Activated T-helper 2 cell treated with anti-CD3 and anti-CD28 coated beads, Interferon-gamma antibody, Interleukin-2, Interleukin-4, amounts not matched to agents 10 μg/mL and 5 μg/mL and 100 μg/mL, durations not matched to agents 14 hours and 24 hours and 36 hours (primary cell): ENCODE data around the gene NADK2. TPM values are rescaled to one million over a fixed set of nuclear protein-coding genes. Genes with fewer than 3 reads are reported as not detected.
A peak's percentile ranks its signal among the peaks of the same experiment; 100 is the strongest.

Experiments used
- DNase-seq: peaks from one replicate; pipeline ENCODE4 v3.0.0; 2021; ENCODE audit warnings: low spot score
- H3K27ac Mint-ChIP-seq: one replicate; pipeline ENCODE4 v1.8.0; 2021; ENCODE audit warnings: mixed read lengths
- H3K27me3 Mint-ChIP-seq: one replicate; pipeline ENCODE4 v1.8.0; 2021; ENCODE audit warnings: low read depth, mixed read lengths
- H3K36me3 Mint-ChIP-seq: one replicate; pipeline ENCODE4 v1.8.0; 2021; ENCODE audit warnings: low read depth, mixed read lengths
- H3K4me1 Mint-ChIP-seq: one replicate; pipeline ENCODE4 v1.8.0; 2021; ENCODE audit warnings: low read depth, mixed read lengths
- H3K4me3 Mint-ChIP-seq: one replicate; pipeline ENCODE4 v1.8.0; 2021; ENCODE audit warnings: low read depth, mild to moderate bottlenecking, moderate library complexity, mixed read lengths
- H3K9me3 Mint-ChIP-seq: one replicate; pipeline ENCODE4 v1.8.0; 2021; ENCODE audit warnings: mixed read lengths
- intact Hi-C: fragments of 100-400 bp; cut with micrococcal nuclease; formaldehyde crosslinking; loops from one replicate; pipeline ENCODE4 v1.15.1; 2023
- total RNA-seq: library from RNA; stranded (reverse); gene quantifications from 2 replicates; pipeline ENCODE4 v1.2.3, GENCODE V29; 2022

The NADK2 gene
- total RNA-seq, 1 donor from 2014 or later = 19.4 TPM

DNA sequence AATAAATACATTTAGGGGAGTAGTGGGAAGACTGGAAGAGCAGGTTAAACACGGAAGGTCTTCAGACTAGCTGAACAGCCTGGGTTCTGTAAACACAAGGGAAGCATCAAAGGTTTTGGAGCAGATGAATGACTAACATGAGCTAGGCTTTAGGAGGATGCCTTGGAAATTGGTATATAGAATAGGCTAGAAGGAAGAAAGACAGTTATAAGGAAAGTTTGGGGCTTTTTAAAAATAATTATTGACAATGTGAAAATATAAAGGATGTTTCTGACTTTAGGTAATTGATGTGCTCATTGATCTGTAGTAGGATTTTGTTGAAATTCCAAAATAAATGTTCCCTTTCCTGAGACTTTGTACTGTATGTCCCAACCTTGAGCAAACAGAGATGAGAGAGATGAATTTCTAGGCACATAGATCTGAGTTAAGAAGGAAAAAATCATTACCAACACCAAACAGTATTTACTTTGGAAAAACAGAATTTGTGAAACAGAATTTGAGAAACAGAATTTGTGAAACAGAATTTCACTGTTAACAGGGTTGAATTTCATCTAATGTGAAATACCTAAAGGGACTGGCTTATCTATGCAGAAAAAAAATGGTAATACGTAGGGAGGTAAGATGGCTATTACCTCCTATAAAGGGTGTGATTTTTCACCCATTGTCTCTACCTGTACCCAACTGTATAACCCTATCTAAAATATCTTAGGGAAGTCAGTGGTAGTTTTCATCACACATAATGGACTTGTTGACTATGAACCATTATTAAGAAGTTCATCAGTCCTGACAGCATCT is 61.0 kb downstream of the NADK2 start:
- Mint-ChIP-seq H3K4me3 (no peak overlapping the region), H3K27ac (no peak overlapping the region), H3K9me3 (no peaks in the 10 kb centered on the region), H3K36me3 (peaks cover 73% of the 10 kb centered on the region), H3K27me3 (no peaks in the 10 kb centered on the region), H3K4me1 (no peaks in the 10 kb centered on the region)
- intact Hi-C loops = no loop called here
- DNase-seq = no peak

DNA sequence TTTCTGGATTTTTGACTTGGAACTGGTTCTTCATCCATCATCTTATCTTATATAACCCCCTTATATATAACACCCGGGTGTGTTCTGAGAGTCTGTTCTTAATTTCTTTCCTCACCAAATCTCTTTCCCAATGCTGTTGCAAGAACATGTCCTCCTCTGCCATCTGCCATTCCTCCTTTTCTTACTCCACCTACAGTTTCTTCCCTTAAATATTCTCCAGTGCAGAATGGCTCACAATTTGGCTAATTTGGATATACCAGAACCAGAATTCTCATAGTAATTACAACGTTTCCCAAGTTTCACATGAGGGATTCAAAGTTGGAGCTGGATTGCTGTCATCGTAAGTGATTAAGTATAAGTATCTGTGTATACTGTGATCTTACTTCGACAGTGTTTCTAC is 61.8 kb downstream of the NADK2 start:
- no peak for DNase-seq
- H3K27me3 Mint-ChIP-seq = no peaks in the 10 kb centered on the region
- H3K27ac Mint-ChIP-seq = no peak overlapping the region
- H3K4me1 Mint-ChIP-seq = peaks cover 1% of the 10 kb centered on the region
- H3K36me3 Mint-ChIP-seq = peaks cover 70% of the 10 kb centered on the region
- intact Hi-C loops = no loop called here
- H3K4me3 Mint-ChIP-seq = no peak overlapping the region
- H3K9me3 Mint-ChIP-seq = no peaks in the 10 kb centered on the region

DNA sequence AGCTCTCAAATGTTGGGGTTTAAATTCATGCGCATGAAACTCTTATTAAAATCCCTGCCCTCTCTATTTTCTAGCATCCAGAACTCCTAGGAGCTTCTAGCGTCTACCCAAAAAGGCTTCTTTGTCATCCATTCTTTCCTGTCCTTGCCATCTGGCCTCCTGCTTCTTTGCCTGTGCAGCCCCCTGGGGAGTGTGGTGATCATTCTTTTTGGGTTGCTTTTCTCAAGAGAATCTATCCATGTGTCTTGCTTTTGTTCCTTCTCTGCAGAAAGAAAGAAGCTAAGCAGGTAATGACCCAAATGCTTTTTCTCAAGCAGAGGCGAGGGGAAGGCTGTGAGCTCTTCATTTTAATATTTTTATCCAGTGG is 63.2 kb downstream of the NADK2 start:
- H3K4me3 Mint-ChIP-seq = no peak overlapping the region
- peaks cover 77% of the 10 kb centered on the region for H3K36me3 Mint-ChIP-seq
- intact Hi-C loops = no loop called here
- H3K27me3 Mint-ChIP-seq = no peaks in the 10 kb centered on the region
- no peaks in the 10 kb centered on the region for H3K9me3 Mint-ChIP-seq
- peaks cover 2% of the 10 kb centered on the region for H3K4me1 Mint-ChIP-seq
- DNase-seq = no peak
- no peak overlapping the region for H3K27ac Mint-ChIP-seq

DNA sequence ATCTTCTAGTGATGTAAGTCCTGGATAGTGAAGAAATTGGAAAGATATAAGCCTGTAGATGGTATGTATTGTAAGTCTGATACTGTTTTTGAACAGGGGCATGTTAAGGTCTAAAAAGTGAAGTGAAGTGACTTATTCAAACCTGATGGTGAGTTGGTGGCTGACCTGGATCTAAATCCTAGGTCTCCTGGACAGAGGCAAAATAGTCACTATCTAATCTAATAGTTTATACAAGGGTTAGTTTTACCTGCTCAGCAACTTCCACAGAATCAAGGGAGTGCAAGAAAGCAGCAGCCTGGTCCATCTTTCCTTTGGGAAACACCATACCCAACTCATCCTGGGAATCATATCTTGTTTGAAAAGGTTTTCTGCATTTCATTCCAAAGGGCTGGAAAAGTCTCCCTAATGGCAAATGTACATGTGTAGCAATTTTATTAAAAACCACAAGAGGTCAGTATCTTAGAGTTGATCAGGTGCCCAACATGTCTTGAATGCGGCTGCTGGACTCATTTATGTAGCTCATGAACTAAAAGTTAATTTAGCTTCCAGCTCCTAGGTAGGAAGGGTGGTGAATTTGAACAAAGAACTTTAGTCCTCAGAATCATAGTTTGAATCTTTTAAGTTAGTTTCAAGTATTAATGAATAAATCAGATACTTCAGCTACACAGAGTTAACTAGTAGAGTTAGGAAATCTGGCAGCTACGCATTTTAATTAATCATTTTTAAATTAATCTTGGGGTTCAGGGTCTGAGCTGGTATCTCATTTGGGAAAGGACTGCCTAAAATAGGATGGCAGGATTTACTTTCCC is 63.8 kb downstream of the NADK2 start:
- H3K27me3 Mint-ChIP-seq = no peaks in the 10 kb centered on the region
- peaks cover 80% of the 10 kb centered on the region for H3K36me3 Mint-ChIP-seq
- no peak for DNase-seq
- intact Hi-C loops = no loop called here
- H3K9me3 Mint-ChIP-seq = no peaks in the 10 kb centered on the region
- H3K4me3 Mint-ChIP-seq = no peak overlapping the region
- H3K27ac Mint-ChIP-seq = no peak overlapping the region
- peaks cover 2% of the 10 kb centered on the region for H3K4me1 Mint-ChIP-seq

DNA sequence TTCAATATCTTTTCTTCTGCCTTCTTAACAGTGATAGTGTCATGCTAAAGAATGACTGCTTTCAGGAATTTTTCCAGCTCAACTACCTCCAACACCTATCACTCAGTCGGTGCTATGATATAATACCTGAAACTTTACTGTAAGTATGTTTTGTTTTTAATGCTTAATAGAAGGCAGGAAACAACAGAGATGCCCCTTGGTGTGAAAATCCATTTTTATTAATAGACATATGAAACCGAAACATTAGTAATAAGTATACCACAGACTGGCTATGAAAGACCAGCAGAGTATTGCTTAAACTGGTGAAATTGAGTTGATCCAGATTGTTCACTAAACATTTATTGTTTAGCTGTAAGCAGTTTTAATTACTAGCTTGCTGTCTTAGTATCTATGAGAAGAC is 64.6 kb downstream of the NADK2 start:
- Mint-ChIP-seq H3K9me3 (no peaks in the 10 kb centered on the region), H3K36me3 (peaks cover 79% of the 10 kb centered on the region), H3K4me1 (peaks cover 2% of the 10 kb centered on the region), H3K27me3 (no peaks in the 10 kb centered on the region), H3K4me3 (no peak overlapping the region), H3K27ac (no peak overlapping the region)
- DNase-seq = no peak
- intact Hi-C loops = no loop called here

DNA sequence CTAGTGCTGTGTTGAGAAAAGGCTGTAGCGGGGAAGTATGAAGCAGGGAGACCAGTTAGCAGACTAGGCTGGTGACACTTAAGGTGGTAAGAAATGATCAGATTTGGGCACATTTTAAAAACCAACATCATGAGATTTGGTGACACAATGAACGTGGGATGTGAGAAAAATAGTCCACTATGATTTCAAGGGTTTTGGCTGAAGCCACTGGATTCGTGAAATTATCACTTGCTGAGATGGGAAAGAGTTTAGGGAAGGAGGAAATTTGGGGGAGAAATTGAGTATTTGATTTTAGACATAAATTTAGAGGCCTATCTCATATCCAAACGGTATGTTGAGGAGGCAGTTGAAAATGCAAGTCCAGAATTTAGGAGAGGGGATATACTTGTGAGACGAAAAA is 66.7 kb downstream of the NADK2 start:
- H3K36me3 Mint-ChIP-seq = peaks cover 80% of the 10 kb centered on the region
- no peaks in the 10 kb centered on the region for H3K27me3 Mint-ChIP-seq
- no peaks in the 10 kb centered on the region for H3K9me3 Mint-ChIP-seq
- no peak for DNase-seq
- intact Hi-C loops = no loop called here
- no peak overlapping the region for H3K27ac Mint-ChIP-seq
- no peak overlapping the region for H3K4me3 Mint-ChIP-seq
- H3K4me1 Mint-ChIP-seq = peaks cover 2% of the 10 kb centered on the region

DNA sequence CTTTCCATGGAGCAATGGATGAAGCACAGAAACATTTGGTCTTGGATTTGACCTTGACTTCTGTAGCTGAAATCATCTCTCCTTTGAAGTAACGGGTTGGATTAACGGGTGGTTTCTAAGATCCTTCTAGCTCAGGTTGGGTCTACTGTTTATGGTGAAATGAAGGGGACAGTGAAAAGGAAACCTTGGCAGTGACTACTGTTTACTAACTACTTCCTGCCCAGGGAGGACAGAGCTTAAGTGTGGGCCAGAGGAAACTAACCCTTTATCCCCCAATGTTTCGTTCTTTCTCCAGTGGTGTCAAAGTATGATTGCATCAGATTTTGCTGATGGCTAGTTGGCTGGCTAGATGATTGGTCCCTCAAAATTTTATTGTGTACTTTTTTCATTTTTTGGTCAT is 67.6 kb downstream of the NADK2 start:
- peaks cover 80% of the 10 kb centered on the region for H3K36me3 Mint-ChIP-seq
- intact Hi-C loops = no loop called here
- no peak for DNase-seq
- no peak overlapping the region for H3K4me3 Mint-ChIP-seq
- H3K27ac Mint-ChIP-seq = no peak overlapping the region
- H3K9me3 Mint-ChIP-seq = no peaks in the 10 kb centered on the region
- H3K4me1 Mint-ChIP-seq = peaks cover 3% of the 10 kb centered on the region
- H3K27me3 Mint-ChIP-seq = no peaks in the 10 kb centered on the region

DNA sequence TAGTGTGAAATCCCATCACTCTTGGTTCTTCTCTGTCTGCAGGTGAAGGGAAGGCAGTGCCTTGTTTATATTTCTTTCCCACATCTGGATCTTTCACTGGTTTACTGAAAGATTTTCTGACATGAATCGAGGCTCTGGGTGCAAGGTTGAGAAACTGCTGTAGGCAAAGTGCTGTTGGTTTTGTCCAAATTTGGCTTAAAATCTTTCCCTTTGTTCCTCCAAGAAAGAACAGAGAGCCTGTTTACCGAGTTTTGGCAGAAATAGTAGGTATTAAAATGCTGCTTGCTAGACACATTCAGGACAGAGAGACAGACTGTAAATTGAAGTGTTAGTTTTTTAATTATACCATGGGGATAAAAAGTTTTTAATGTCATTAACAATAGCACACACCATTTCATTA is 68.3 kb downstream of the NADK2 start:
- Mint-ChIP-seq H3K27ac (no peak overlapping the region), H3K27me3 (no peaks in the 10 kb centered on the region), H3K4me3 (no peak overlapping the region), H3K9me3 (no peaks in the 10 kb centered on the region), H3K4me1 (peaks cover 8% of the 10 kb centered on the region), H3K36me3 (peaks cover 84% of the 10 kb centered on the region)
- DNase-seq = no peak
- intact Hi-C loops = no loop called here

DNA sequence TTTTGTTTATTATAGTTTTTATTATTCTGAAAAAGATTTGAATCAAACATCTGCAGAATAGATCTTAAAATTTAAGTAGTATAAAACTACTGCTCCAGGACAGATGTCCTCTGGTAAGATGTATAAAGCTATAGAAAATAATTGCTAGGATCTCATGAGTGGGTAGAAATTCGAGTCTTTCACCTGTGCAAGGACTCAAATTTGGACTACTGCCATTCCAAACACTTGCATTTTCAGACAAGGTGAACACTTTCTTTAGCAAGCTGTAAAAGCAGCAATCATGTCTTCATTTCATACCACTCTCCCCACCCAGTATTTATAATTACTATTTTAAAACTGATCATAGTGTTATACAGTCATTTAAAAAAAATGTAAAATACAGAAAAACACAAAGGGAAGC is 69.1 kb downstream of the NADK2 start:
- Mint-ChIP-seq H3K4me3 (no peak overlapping the region), H3K36me3 (peaks cover 86% of the 10 kb centered on the region), H3K4me1 (peaks cover 15% of the 10 kb centered on the region), H3K27me3 (no peaks in the 10 kb centered on the region), H3K9me3 (no peaks in the 10 kb centered on the region), H3K27ac (no peak overlapping the region)
- no peak for DNase-seq
- intact Hi-C loops = no loop called here

DNA sequence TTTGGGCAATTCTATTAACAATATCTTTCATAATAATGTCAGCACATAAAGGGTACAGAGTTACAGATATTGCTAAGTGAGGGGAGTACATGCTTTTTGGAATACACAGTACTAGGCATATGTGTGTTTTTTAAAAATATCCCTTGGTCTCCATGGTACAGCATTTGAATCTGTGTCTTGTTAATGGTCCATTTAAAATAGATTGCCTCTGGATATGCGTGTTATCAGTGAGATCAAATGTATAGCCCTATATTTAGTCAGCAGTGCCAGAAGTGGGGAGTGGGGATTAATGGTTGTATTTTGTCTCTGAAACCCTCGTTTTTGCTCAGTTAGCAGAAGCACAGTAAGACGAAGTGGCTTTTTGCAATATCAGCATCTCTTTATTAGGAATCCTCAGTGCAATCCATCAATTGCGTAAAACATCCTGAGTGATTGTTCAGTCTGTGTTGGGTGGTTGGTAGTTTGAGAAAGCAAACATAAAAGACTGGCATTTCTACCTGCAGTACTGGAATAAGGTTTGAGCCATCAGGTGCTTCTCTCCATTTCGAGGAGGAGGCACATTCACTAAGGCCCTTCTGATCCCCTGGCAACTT is 70.8 kb downstream of the NADK2 start:
- H3K4me1 Mint-ChIP-seq = peaks cover 15% of the 10 kb centered on the region
- peaks cover 88% of the 10 kb centered on the region for H3K36me3 Mint-ChIP-seq
- H3K27ac Mint-ChIP-seq = no peak overlapping the region
- no peaks in the 10 kb centered on the region for H3K27me3 Mint-ChIP-seq
- no peak for DNase-seq
- no peak overlapping the region for H3K4me3 Mint-ChIP-seq
- intact Hi-C loops = no loop called here
- no peaks in the 10 kb centered on the region for H3K9me3 Mint-ChIP-seq

DNA sequence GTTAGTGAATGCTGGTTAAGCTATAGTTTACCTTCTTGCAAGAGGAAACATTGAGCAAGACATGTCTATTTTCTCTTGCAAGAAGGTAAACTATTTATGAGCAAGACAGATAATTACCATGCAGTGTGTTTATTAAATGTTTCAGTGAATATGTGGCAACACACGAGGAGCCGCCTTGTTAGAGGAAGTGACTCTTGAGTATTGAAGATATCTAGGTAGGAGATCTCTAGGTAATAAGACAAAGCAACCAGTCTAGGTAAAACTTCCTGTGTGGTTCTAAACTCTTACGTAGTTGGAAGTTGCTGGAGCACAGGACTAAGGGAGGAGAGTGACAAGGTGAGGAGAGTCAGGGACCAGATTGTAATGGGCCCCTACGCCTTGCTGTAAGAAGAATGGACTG is 73.0 kb downstream of the NADK2 start:
- intact Hi-C loops = no loop called here
- H3K27me3 Mint-ChIP-seq = no peaks in the 10 kb centered on the region
- no peak overlapping the region for H3K4me3 Mint-ChIP-seq
- peaks cover 13% of the 10 kb centered on the region for H3K4me1 Mint-ChIP-seq
- peaks cover 86% of the 10 kb centered on the region for H3K36me3 Mint-ChIP-seq
- H3K9me3 Mint-ChIP-seq = no peaks in the 10 kb centered on the region
- peak overlapping the region; percentile 58 for H3K27ac Mint-ChIP-seq
- DNase-seq = no peak

DNA sequence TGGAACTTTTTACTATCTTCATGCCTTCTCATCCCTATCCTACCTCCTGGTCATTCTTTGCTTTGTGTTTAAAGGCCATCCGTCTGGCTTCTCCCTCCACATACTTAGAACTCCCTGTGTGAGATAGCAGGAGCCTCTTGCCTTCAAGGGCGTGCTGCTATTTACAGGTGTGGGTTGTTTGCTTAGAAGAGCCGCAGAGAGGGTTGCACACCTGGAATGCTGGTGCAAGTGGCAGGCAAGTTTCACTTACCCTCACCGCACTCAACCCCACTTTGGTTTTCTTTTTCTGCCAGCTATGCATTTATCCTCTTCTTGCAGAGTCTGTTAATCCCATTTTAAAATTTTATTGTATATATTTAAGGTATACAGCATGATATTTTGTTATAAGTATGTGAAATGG is 77.3 kb downstream of the NADK2 start:
- no peaks in the 10 kb centered on the region for H3K27me3 Mint-ChIP-seq
- H3K4me1 Mint-ChIP-seq = peaks cover 33% of the 10 kb centered on the region
- DNase-seq = no peak
- no peaks in the 10 kb centered on the region for H3K9me3 Mint-ChIP-seq
- intact Hi-C loops = no loop called here
- H3K27ac Mint-ChIP-seq = no peak overlapping the region
- peaks cover 80% of the 10 kb centered on the region for H3K36me3 Mint-ChIP-seq
- no peak overlapping the region for H3K4me3 Mint-ChIP-seq
